Measurements from ENCODE around the gene TPSD1.

DNA sequence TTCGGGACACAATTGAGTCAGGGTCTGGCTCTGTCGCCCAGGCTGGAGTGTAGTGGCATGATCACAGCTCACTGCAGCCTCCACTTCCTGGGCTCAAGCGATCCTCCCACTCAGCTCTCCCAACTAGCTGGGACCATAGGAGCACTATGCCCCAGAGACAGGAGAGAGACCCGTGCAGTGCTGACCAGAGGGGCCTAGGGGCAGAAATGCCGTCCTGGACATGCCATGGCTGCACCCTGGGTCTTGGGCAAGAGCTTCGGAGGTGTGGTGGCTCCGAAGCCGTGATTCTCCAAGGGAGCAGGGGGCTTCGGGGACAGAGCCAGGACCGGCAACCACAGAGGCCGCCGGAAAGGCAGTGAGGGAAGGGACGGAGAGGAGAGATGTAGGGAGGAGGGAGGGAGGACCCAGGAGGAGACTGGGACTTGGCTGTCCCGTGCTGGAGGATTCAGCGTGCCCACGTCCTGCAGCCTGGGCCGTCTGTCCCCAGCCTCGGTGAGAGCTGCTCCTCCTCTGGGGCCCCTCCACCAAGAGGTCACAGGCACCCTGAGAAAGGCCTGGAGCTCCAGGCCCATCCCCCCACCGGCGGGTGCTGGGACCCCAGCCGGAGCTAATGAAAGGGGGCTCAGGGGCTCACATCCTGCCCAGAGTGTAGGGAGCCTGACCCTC, 21.9 kb downstream of the TPSD1 start:
- TF ChIP-seq, protein P1, sequence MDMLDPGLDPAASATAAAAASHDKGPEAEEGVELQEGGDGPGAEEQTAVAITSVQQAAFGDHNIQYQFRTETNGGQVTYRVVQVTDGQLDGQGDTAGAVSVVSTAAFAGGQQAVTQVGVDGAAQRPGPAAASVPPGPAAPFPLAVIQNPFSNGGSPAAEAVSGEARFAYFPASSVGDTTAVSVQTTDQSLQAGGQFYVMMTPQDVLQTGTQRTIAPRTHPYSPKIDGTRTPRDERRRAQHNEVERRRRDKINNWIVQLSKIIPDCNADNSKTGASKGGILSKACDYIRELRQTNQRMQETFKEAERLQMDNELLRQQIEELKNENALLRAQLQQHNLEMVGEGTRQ (IDR thresholded peaks at IDR 0.05), result no peak
- TF ChIP-seq, protein P2, sequence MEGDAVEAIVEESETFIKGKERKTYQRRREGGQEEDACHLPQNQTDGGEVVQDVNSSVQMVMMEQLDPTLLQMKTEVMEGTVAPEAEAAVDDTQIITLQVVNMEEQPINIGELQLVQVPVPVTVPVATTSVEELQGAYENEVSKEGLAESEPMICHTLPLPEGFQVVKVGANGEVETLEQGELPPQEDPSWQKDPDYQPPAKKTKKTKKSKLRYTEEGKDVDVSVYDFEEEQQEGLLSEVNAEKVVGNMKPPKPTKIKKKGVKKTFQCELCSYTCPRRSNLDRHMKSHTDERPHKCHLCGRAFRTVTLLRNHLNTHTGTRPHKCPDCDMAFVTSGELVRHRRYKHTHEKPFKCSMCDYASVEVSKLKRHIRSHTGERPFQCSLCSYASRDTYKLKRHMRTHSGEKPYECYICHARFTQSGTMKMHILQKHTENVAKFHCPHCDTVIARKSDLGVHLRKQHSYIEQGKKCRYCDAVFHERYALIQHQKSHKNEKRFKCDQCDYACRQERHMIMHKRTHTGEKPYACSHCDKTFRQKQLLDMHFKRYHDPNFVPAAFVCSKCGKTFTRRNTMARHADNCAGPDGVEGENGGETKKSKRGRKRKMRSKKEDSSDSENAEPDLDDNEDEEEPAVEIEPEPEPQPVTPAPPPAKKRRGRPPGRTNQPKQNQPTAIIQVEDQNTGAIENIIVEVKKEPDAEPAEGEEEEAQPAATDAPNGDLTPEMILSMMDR (IDR thresholded peaks at IDR 0.05), result no peak
- TF ChIP-seq JUNB (IDR thresholded peaks at IDR 0.05) (no peak), NPAS2 (CRISPR knock-in tag; IDR thresholded peaks at IDR 0.05; ENCODE audit: borderline replicate concordance) (no peak), MAZ (IDR thresholded peaks at IDR 0.05; ENCODE audit: borderline replicate concordance, low read depth, low read length) (no peak), POLR2A (IDR thresholded peaks at IDR 0.05; ENCODE audit: low read length) (no peak), CEBPB (IDR thresholded peaks at IDR 0.05) (no peak), CHD2 (IDR thresholded peaks at IDR 0.05; ENCODE audit: low read length, partially characterized antibody) (no peak), RFX5 (IDR thresholded peaks at IDR 0.05) (no peak), SMC3 (IDR thresholded peaks at IDR 0.05) (no peak)
- TF ChIP-seq, protein P3, sequence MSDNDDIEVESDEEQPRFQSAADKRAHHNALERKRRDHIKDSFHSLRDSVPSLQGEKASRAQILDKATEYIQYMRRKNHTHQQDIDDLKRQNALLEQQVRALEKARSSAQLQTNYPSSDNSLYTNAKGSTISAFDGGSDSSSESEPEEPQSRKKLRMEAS (IDR thresholded peaks at IDR 0.05), result no peak
- TF ChIP-seq, protein P4, sequence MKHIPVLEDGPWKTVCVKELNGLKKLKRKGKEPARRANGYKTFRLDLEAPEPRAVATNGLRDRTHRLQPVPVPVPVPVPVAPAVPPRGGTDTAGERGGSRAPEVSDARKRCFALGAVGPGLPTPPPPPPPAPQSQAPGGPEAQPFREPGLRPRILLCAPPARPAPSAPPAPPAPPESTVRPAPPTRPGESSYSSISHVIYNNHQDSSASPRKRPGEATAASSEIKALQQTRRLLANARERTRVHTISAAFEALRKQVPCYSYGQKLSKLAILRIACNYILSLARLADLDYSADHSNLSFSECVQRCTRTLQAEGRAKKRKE (CRISPR knock-in tag; IDR thresholded peaks at IDR 0.05; ENCODE audit: low read depth), result no peak
- TF ChIP-seq, protein P5, sequence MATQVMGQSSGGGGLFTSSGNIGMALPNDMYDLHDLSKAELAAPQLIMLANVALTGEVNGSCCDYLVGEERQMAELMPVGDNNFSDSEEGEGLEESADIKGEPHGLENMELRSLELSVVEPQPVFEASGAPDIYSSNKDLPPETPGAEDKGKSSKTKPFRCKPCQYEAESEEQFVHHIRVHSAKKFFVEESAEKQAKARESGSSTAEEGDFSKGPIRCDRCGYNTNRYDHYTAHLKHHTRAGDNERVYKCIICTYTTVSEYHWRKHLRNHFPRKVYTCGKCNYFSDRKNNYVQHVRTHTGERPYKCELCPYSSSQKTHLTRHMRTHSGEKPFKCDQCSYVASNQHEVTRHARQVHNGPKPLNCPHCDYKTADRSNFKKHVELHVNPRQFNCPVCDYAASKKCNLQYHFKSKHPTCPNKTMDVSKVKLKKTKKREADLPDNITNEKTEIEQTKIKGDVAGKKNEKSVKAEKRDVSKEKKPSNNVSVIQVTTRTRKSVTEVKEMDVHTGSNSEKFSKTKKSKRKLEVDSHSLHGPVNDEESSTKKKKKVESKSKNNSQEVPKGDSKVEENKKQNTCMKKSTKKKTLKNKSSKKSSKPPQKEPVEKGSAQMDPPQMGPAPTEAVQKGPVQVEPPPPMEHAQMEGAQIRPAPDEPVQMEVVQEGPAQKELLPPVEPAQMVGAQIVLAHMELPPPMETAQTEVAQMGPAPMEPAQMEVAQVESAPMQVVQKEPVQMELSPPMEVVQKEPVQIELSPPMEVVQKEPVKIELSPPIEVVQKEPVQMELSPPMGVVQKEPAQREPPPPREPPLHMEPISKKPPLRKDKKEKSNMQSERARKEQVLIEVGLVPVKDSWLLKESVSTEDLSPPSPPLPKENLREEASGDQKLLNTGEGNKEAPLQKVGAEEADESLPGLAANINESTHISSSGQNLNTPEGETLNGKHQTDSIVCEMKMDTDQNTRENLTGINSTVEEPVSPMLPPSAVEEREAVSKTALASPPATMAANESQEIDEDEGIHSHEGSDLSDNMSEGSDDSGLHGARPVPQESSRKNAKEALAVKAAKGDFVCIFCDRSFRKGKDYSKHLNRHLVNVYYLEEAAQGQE (IDR thresholded peaks at IDR 0.05), result no peak
- TF ChIP-seq, protein P6, sequence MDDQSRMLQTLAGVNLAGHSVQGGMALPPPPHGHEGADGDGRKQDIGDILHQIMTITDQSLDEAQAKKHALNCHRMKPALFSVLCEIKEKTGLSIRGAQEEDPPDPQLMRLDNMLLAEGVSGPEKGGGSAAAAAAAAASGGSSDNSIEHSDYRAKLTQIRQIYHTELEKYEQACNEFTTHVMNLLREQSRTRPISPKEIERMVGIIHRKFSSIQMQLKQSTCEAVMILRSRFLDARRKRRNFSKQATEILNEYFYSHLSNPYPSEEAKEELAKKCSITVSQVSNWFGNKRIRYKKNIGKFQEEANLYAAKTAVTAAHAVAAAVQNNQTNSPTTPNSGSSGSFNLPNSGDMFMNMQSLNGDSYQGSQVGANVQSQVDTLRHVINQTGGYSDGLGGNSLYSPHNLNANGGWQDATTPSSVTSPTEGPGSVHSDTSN (IDR thresholded peaks at IDR 0.05), result no peak

Measured in A549 (cell line).